Neuronal stem cell (in vitro differentiated cells): Measurements from ENCODE around the gene RASAL2.

Experiments used
- DNase-seq: peaks from one replicate; pipeline ENCODE4 v3.0.0-alpha.2; 2013; ENCODE audit warnings: low spot score
- H2AFZ ChIP-seq: one replicate; pipeline ENCODE4 v1.6.1; 2013; ENCODE audit warnings: mild to moderate bottlenecking, low read length, inconsistent platforms
- H2AK5ac ChIP-seq: 2 replicates; pipeline ENCODE4 v1.6.1; 2013; ENCODE audit warnings: low read depth, mild to moderate bottlenecking, inconsistent platforms, low read length, moderate library complexity, mixed read lengths
- H2BK120ac ChIP-seq: 2 replicates; pipeline ENCODE4 v1.6.1; 2013; ENCODE audit warnings: low read depth, mild to moderate bottlenecking, inconsistent platforms, low read length, moderate library complexity, mixed read lengths
- H2BK12ac ChIP-seq: one replicate; pipeline ENCODE4 v1.6.1; 2013; ENCODE audit warnings: low read length, inconsistent platforms
- H2BK15ac ChIP-seq: 2 replicates; pipeline ENCODE4 v1.6.1; 2013; ENCODE audit warnings: mild to moderate bottlenecking, low read length, inconsistent platforms, mixed read lengths
- H2BK5ac ChIP-seq: one replicate; pipeline ENCODE4 v1.6.1; 2013; ENCODE audit warnings: inconsistent platforms, mild to moderate bottlenecking, low read length, moderate library complexity
- H3K14ac ChIP-seq: one replicate; pipeline ENCODE4 v1.6.1; 2013; ENCODE audit warnings: low read length, inconsistent platforms
- H3K18ac ChIP-seq: 2 replicates; pipeline ENCODE4 v1.6.1; 2013; ENCODE audit warnings: low read length, inconsistent platforms
- H3K23ac ChIP-seq: 2 replicates; pipeline ENCODE4 v1.6.1; 2013; ENCODE audit warnings: low read depth, mild to moderate bottlenecking, mixed read lengths, low read length, inconsistent platforms; ENCODE audit not compliant: poor library complexity
- H3K27ac ChIP-seq: replicated peaks from 3 replicates; pipeline ENCODE4 v1.5.1; 2013; ENCODE audit warnings: low read length, inconsistent platforms
- H3K27me3 ChIP-seq, 3 experiments: 2 replicates each; pipeline ENCODE4 v1.6.1; 2013; ENCODE audit warnings: low read length in 3 of 3, mild to moderate bottlenecking in 2 of 3, inconsistent platforms in 1 of 3, low read depth in 1 of 3, mixed read lengths in 1 of 3, moderate library complexity in 1 of 3; ENCODE audit not compliant: control insufficient read depth in 3 of 3, insufficient read depth in 3 of 3
- H3K36me3 ChIP-seq, 2 donors: replicated peaks in 1 of 2; 2 replicates each; pipeline ENCODE4 v1.6.1; 2013; ENCODE audit warnings: low read length in 2 of 2; ENCODE audit not compliant: control insufficient read depth in 2 of 2, insufficient read depth in 2 of 2
- H3K4ac ChIP-seq: 2 replicates; pipeline ENCODE4 v1.6.1; 2013; ENCODE audit warnings: inconsistent platforms, mild to moderate bottlenecking, low read length, moderate library complexity
- H3K4me1 ChIP-seq, 2 donors: 1 replicate in 1 of 2; 2 replicates in 1 of 2; pipeline ENCODE4 v1.6.1; 2013; ENCODE audit warnings: low read length in 2 of 2, low read depth in 1 of 2; ENCODE audit not compliant: control insufficient read depth in 2 of 2, insufficient read depth in 1 of 2
- H3K4me2 ChIP-seq: one replicate; pipeline ENCODE4 v1.6.1; 2013; ENCODE audit warnings: mild to moderate bottlenecking, low read length, inconsistent platforms; ENCODE audit not compliant: insufficient read depth, poor library complexity, severe bottlenecking
- H3K4me3 ChIP-seq, 2 donors: 2 replicates each; pipeline ENCODE4 v1.5.1; 2013; ENCODE audit warnings: low read length in 2 of 2, mild to moderate bottlenecking in 2 of 2, inconsistent platforms in 1 of 2, moderate library complexity in 1 of 2
- H3K79me1 ChIP-seq: one replicate; pipeline ENCODE4 v1.6.1; 2013; ENCODE audit warnings: low read depth, mild to moderate bottlenecking, inconsistent platforms, low read length, moderate library complexity
- H3K9ac ChIP-seq: one replicate; pipeline ENCODE4 v1.6.1; 2013; ENCODE audit warnings: mild to moderate bottlenecking, low read depth, low read length, inconsistent platforms; ENCODE audit not compliant: poor library complexity
- H3K9me3 ChIP-seq, 2 donors: replicated peaks in 1 of 2; 2 replicates each; pipeline versions ENCODE3 to v1.6.1; 2013; ENCODE audit warnings: low read length in 2 of 2, mild to moderate bottlenecking in 2 of 2, inconsistent platforms in 1 of 2, low read depth in 1 of 2, mixed read lengths in 1 of 2, moderate library complexity in 1 of 2; ENCODE audit not compliant: control insufficient read depth in 2 of 2, insufficient read depth in 1 of 2
- H4K8ac ChIP-seq: one replicate; pipeline ENCODE4 v1.6.1; 2013; ENCODE audit warnings: low read depth, mild to moderate bottlenecking, inconsistent platforms, low read length, moderate library complexity
- H4K91ac ChIP-seq: one replicate; pipeline ENCODE4 v1.6.1; 2013; ENCODE audit warnings: low read length, low read depth, mild to moderate bottlenecking, inconsistent platforms; ENCODE audit not compliant: poor library complexity
- WGBS, 2 donors: extraction: QIAGEN DNeasy Blood & Tissue Kit; methylation state at CpG; one replicate each; pipeline ENCODE4 v1.1.7; 2013; ENCODE audit warnings: missing lambda C conversion rate in 2 of 2, mixed read lengths in 1 of 2; ENCODE audit not compliant: insufficient read length in 2 of 2, insufficient replicate concordance in 1 of 2; ENCODE audit errors: extremely low coverage in 2 of 2; 5-methylcytosine and 5-hydroxymethylcytosine counted together

The RASAL2 gene

GRCh38 chr1:178452013-178452412 lies 358.1 kb downstream of the RASAL2 start:
- no peak overlapping the region for H2AK5ac ChIP-seq
- no peak overlapping the region for H3K4me3 ChIP-seq
- H3K9me3 ChIP-seq, result no peaks in the 10 kb centered on the region
- no peak overlapping the region for H3K23ac ChIP-seq
- H3K14ac ChIP-seq, result no peak overlapping the region
- no peak overlapping the region for H3K9ac ChIP-seq
- no peak for DNase-seq
- H3K36me3 ChIP-seq, result peaks cover 2 to 47% of the 10 kb centered on the region in 2 donors
- no peak overlapping the region for H4K91ac ChIP-seq
- H3K79me1 ChIP-seq, result no peaks in the 10 kb centered on the region
- no peaks in the 10 kb centered on the region for H3K27me3 ChIP-seq
- H3K4me2 ChIP-seq, result no peak overlapping the region
- H2BK15ac ChIP-seq, result no peak overlapping the region
- H3K4ac ChIP-seq, result no peak overlapping the region
- no peak overlapping the region for H2AFZ ChIP-seq
- H3K18ac ChIP-seq, result no peak overlapping the region
- H3K4me1 ChIP-seq, result no peaks in the 10 kb centered on the region
- no peak overlapping the region for H2BK5ac ChIP-seq
- no peak overlapping the region for H2BK120ac ChIP-seq
- no peak overlapping the region for H2BK12ac ChIP-seq
- no peak overlapping the region for H4K8ac ChIP-seq
- WGBS, 2 donors, result no CpG with 5 or more reads among the region's 3 CpGs
- H3K27ac ChIP-seq, result no peak overlapping the region

- no peak overlapping the region for H3K14ac ChIP-seq
- no peak overlapping the region for H2BK15ac ChIP-seq
- WGBS, 2 donors, result no CpG with 5 or more reads among the region's 13 CpGs
- no peak overlapping the region for H3K4me3 ChIP-seq
- no peak overlapping the region for H4K91ac ChIP-seq
- H3K4me2 ChIP-seq, result no peak overlapping the region
- H3K27ac ChIP-seq, result no peak overlapping the region
- no peak overlapping the region for H2AK5ac ChIP-seq
- no peak overlapping the region for H3K9ac ChIP-seq
- peaks cover 5 to 67% of the 10 kb centered on the region in 2 donors for H3K36me3 ChIP-seq
- H3K4ac ChIP-seq, result no peak overlapping the region
- H3K18ac ChIP-seq, result no peak overlapping the region
- no peak overlapping the region for H4K8ac ChIP-seq
- H2BK120ac ChIP-seq, result no peak overlapping the region
- no peaks in the 10 kb centered on the region for H3K9me3 ChIP-seq
- H2AFZ ChIP-seq, result no peak overlapping the region
- H3K79me1 ChIP-seq, result no peaks in the 10 kb centered on the region
- no peaks in the 10 kb centered on the region for H3K27me3 ChIP-seq
- no peak overlapping the region for H2BK12ac ChIP-seq
- DNase-seq, result no peak
- H3K4me1 ChIP-seq, result no peaks in the 10 kb centered on the region
- no peak overlapping the region for H2BK5ac ChIP-seq
- no peak overlapping the region for H3K23ac ChIP-seq
Observed at GRCh38 chr1:178456472-178456871, 362.6 kb downstream of the RASAL2 start.

- Histone ChIP-seq H3K23ac (no peak overlapping the region), H2BK15ac (no peak overlapping the region), H2AK5ac (no peak overlapping the region), H4K91ac (no peak overlapping the region), H3K27ac (no peak overlapping the region), H2BK120ac (no peak overlapping the region), H3K14ac (no peak overlapping the region), H3K9me3 (no peaks in the 10 kb centered on the region), H3K27me3 (no peaks in the 10 kb centered on the region), H3K9ac (no peak overlapping the region), H3K4ac (no peak overlapping the region), H2BK5ac (no peak overlapping the region), H4K8ac (no peak overlapping the region), H2AFZ (no peak overlapping the region), H3K4me1 (no peaks in the 10 kb centered on the region), H3K36me3 (peaks cover 3 to 55% of the 10 kb centered on the region in 2 donors), H3K4me3 (no peak overlapping the region), H3K4me2 (no peak overlapping the region), H2BK12ac (no peak overlapping the region), H3K18ac (no peak overlapping the region), H3K79me1 (no peaks in the 10 kb centered on the region)
- no CpG with 5 or more reads among the region's 5 CpGs for WGBS, 2 donors
- no peak for DNase-seq
Observed at GRCh38 chr1:178457651-178458050, 363.7 kb downstream of the RASAL2 start.

- no peak overlapping the region for H2AK5ac ChIP-seq
- H3K27ac ChIP-seq, result no peak overlapping the region
- H2BK12ac ChIP-seq, result no peak overlapping the region
- no peak overlapping the region for H2AFZ ChIP-seq
- H4K8ac ChIP-seq, result no peak overlapping the region
- no peak overlapping the region for H3K9ac ChIP-seq
- H3K18ac ChIP-seq, result peak overlapping the region; percentile 72
- no peak overlapping the region for H2BK15ac ChIP-seq
- H3K4me1 ChIP-seq, result no peaks in the 10 kb centered on the region
- peaks cover 3 to 52% of the 10 kb centered on the region in 2 donors for H3K36me3 ChIP-seq
- no peaks in the 10 kb centered on the region for H3K79me1 ChIP-seq
- H3K4me2 ChIP-seq, result no peak overlapping the region
- no peak overlapping the region for H3K4ac ChIP-seq
- H3K27me3 ChIP-seq, result no peaks in the 10 kb centered on the region
- H3K23ac ChIP-seq, result no peak overlapping the region
- no CpG with 5 or more reads among the region's 12 CpGs for WGBS, 2 donors
- no peak overlapping the region for H2BK120ac ChIP-seq
- no peak for DNase-seq
- no peak overlapping the region for H3K4me3 ChIP-seq
- no peaks in the 10 kb centered on the region for H3K9me3 ChIP-seq
- H4K91ac ChIP-seq, result no peak overlapping the region
- H2BK5ac ChIP-seq, result no peak overlapping the region
- H3K14ac ChIP-seq, result no peak overlapping the region
Observed at GRCh38 chr1:178458203-178458602, 364.3 kb downstream of the RASAL2 start.
